Skin of body (tissue), 2 donors: ENCODE measurements around the gene ZNF469. TPM values are rescaled to one million over a fixed set of nuclear protein-coding genes. Genes with fewer than 3 reads are reported as not detected.

Source experiments
- DNase-seq: peaks from one replicate; lab custom pipeline; 2025; lab: John Stamatoyannopoulos, UW
- total RNA-seq: library from RNA; depleted of rRNA; stranded (reverse); fragments of >200 nt; gene quantifications from one replicate; pipeline ENCODE4 v1.2.3, GENCODE V29; 2014

Gene ZNF469
- total RNA-seq, 1 donor from 2014 or later, result 4.6 TPM

GRCh38 chr16:88346680-88347505 is 35.9 kb upstream of the ZNF469 start:
- no peak for DNase-seq

- DNase-seq, result no peak
Measured at GRCh38 chr16:88347656-88348376, 34.9 kb upstream of the ZNF469 start.

DNA sequence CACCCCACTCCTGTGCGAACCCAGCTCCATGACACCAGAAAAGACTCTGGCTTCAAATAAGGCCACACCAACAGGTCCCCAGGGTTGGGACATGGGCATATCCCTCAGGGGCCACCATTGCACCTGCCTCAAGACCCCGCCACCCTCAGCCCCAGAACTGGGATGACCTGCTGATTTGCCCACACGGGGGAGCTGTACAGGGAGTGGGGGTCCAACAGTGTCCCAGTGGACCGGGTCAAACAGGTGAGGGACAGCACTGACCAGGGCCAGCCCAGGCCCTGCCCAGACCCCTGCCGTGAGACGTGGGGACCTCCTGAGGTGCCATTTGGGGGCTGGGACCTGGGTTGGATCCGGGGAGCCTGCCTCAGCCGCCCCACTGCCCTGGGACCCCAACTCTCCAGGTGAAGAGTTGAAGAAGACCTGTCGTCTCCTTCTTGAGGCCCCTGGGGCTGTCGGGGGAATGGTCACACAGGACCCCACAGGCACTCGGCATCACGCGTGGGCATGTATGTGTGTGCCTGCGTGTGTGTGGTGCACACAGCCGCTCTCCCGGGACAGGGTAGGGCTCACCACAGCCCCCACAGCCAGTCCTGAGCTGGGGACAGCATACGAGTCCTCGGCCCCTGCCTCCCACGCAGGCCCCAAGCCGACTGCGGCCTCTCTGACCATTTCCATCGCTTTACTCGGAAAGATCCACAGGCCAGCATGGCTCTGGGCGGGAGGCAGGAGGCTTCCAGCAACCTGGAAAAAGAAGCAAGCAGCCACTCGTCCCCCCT is 34.2 kb upstream of the ZNF469 start:
- no peak for DNase-seq

GRCh38 chr16:88349153-88349902 is 33.4 kb upstream of the ZNF469 start:
- no peak for DNase-seq

GRCh38 chr16:88349903-88350900 is 32.6 kb upstream of the ZNF469 start:
- DNase-seq, result no peak

DNA sequence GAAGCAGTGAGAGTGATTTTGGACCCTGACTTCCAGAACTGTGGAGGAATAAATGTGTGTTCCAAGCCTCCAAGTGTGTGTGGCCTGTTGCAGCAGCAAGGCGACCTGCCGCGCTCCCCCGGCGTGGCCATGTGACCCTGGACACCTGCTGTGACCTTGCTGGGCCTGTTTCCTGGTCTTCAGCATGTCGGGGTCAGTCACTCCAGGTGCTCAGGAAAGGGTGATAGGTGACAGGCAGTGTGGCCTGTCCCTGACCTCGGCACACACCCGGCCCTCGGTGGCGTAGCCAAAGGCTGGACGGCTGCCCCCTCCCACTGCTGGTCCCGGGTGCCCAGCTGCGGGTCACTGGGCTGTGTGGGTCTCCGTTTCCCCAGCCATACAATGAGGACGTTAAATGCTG is 31.8 kb upstream of the ZNF469 start:
- DNase-seq, result no peak

DNA sequence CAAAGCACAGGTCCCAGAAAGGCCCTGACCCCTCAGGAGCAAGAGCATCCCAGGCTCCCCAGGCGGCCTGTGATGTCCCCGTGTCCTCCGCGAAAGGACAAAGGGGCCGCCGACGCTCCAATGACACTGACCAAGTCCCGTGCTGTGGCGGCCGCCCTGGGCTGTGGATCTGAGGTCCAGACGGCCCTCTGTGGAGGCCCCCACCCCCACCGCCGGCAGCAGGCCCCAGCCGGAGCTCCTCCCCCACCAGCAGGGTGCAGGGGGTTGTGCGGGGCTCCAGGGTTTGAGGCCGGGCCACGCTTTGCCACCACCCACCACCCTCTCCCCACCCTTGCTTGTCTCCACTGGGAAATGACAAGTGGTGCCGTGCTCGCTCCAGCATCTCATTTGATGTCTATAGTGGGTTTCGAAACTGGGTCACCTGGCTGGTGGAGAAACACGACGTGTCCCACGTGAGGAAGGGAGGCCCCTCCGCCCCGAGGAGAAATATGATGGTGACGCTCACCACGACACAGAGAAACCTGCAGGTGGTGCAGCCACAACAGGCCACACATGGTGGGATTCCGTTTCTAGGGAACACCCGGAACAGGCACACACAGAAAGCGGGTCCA is 31.2 kb upstream of the ZNF469 start:
- no peak for DNase-seq

DNA sequence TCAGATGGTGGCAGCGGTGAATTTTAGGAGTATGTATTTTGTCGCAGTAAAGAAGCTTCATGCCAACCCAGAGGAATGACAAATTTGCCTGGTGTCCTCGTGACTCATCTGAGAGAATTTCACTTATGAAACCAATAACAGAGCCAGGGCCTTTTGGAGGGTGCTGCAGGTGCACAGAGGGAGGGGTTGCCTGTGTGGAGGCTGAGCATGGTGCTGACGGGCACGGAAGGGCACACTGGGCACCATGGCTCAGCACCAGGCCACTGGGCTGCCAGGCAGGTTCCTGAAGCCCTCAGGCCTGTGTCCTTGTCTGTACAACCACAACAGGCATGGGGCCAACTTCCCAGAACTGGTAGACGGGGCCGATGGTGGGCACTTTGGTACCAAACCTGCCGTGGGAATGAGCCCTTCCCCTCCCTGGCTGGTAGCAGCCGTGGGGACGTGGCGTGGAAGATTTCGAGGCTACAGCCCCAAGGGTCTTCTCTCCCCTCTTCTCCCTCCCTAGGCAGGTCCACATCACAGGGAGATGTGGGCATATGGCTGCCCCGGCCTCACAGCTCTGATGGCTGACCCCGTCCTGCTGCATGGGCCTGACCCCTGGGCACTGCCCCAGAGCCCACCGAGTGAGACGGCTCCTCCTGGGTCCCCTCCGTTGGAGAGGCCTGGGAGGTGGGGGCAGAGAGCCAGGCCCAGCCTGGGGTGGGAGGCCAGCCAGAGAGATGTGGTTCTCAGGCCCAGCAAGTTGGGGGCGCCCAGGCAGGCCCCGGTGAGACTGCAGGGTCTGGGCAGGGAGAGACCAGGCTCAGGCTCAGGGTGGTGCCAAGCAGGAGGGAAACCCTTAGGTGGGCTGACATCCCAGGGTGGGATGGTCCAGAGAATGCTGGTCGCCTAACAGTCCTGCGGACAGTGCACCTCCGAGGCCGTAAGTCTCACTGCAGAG is 30.2 kb upstream of the ZNF469 start:
- DNase-seq, result no peak

DNA sequence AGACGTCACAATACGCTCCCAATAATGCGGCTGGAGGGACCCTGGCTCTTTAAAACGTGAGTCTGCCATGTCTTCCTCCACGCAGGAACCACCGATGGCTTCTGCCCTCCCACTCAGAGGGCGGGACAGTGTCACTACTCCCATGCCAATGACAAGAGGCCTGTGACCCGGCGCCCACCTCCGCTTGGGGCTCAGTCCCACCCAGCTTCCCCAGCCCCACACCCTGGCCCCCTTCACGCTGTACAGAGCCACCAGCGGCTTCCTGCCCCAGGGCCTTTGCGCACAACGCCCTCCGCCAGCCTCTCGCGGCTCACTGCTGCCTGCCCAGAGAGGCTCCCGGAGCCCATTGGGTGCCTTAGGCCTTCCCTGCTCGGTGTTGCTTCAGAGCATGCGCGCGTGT is 29.5 kb upstream of the ZNF469 start:
- no peak for DNase-seq

DNA sequence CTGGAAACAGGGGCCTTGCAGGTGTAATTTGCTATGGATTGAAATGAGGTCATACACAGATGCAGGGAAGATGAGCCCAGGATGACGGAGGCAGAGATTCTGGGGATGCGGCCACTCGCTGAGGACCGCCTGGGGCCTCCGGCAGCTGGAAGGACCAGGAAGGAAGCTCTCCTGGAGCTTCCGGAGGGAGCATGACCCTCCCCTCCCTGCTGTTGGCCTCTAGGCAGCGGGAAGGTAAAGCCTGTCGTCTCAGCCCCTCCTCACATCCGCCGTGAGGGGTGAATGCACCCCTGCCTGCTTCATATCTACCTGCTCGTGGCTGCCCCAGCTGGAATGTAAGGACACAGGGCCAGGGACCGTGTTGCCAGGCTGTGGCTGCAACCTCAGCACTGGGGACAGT is 29.1 kb upstream of the ZNF469 start:
- no peak for DNase-seq

- no peak for DNase-seq
Measured at GRCh38 chr16:88354229-88355092, 28.3 kb upstream of the ZNF469 start.

DNA sequence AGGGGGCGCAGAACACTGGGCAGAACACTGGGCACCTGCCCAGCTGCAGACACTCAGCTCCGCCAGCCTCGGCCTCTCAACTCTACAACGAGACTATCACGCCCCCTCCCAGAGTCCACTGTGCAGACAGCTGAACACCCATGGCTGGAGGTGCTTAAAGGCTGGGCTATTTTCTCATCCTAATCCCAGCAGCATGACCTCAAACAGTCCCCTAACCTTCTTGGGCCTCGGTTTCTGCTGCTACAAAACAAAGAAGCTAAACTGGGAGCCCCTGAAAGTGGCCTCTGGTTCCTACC is 27.7 kb upstream of the ZNF469 start:
- DNase-seq, result no peak

DNA sequence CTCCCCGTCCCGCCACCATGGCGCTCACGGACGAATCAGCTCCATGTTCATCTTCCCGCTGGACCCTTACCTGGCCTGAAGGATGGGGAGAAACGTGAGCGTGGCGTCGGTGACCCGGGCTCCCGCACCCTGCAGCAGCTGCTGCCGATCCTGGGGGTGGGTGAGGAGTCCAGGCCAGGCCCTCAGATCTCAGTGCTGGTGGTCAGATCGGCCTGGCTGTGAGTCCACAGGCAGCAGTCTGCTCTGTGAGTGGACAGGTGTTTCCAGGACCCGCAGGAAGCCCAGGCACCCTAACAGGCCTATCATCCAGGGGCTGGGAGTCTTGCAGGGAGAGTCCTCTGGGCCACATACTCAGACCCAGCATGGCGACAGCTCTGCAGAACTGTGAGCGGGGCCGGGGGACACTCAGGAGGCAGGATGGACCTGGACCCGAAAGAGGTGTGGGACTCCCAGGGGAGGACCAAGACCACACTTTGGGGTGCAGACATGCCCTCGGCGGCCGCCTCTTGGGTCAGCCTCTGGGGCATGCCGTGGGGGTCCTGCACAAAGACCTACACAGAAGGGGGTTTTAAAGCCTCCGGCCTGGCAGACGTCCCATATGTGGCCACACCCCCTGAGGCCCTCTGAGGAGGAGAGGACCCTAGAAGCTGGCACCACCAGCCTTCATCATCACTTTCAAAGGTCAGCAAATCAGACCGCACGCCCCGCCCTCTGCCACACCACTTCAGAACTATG is 27.2 kb upstream of the ZNF469 start:
- DNase-seq, result no peak

DNA sequence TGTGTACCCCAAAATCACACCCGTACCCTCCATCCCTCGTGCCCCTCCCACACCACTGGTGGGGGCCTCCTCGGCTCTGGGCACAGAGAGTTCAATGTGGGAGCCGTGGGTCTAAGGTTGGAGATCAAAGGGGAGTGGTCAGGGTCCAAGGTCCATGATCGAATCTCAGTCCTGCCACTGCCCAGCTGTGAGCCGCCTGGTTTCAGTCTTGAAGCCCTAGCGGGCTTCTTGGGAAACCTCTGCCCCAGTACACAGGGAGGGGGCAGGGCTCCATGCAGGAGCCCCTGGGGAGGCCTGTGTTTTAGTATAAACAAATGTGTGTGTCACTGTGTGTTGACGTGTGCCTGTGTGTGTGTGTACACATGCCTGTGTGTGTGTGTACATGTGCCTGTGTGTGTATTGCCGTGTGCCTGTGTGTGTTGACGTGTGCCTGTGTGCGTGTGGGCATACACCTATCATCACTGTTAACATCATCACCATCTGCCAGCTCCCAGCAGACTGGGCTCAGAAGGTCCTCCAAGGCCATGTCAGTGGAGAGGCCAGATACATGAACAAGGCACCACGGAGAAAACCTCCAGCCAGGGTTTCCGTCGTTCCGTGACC is 26.5 kb upstream of the ZNF469 start:
- DNase-seq, result no peak

- no peak for DNase-seq
Measured at GRCh38 chr16:88356727-88357199, 26.0 kb upstream of the ZNF469 start.

DNA sequence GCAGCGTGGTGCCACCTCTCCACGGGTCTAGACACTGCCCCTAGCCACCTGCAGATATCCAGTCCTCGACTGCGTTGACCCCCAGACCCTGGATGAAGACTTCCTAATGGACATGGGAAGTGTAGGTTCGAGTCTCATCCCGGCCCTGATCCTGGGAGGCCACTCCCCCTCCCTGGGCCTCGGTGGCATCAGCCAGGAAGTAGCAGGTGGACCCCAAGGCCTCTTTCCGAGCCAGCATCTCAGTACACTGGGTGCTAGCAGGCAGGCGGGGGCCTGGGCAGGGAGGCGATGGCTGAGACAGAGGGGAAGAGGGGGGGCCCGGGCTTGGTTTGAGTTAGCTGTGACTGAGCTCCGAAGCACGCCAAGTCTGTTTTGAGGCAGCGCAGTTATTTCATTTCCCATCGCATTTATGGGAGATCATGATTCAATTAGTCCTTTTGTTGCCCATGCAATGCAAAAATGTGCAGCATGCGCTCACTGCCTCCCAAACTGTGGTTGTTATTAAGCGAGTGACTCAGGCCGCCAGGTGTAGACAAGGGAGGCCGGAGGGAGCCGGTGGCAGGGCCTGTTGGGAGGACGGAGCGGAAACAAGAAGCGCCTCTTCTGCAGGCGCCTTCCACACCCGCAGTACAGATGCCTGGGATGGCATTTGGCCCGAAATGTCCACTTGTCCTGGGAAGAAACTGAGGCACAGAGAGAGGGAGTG is 25.3 kb upstream of the ZNF469 start:
- DNase-seq, result peak; percentile 45
